Ectodermal cell (in vitro differentiated cells): ENCODE data around the gene KPNA4.
"Not testable (repeated sequence)": the region's sequence is repeated elsewhere in the genome, so short reads cannot be mapped to it uniquely, and the experiment has no call there.

Experiments
- H3K27ac ChIP-seq: 2 replicates; pipeline ENCODE4 v1.7.0; 2013; ENCODE audit warnings: mild to moderate bottlenecking, low read depth, low read length; ENCODE audit not compliant: insufficient read depth, poor library complexity, severe bottlenecking
- H3K27me3 ChIP-seq: 2 replicates; pipeline ENCODE4 v1.7.0; 2013; ENCODE audit warnings: mild to moderate bottlenecking, low read length; ENCODE audit not compliant: insufficient read depth, control insufficient read depth, poor library complexity, severe bottlenecking
- H3K36me3 ChIP-seq: one replicate; pipeline ENCODE4 v1.7.0; 2013; ENCODE audit warnings: low read length; ENCODE audit not compliant: control insufficient read depth, insufficient read depth
- H3K4me1 ChIP-seq: one replicate; pipeline ENCODE4 v1.7.0; 2013; ENCODE audit warnings: low read length; ENCODE audit not compliant: control insufficient read depth, insufficient read depth
- H3K4me3 ChIP-seq: 2 replicates; pipeline ENCODE4 v1.7.0; 2013; ENCODE audit warnings: low read depth, low read length, control low read depth; ENCODE audit not compliant: insufficient read depth
- H3K9me3 ChIP-seq: 2 replicates; pipeline ENCODE4 v1.7.0; 2013; ENCODE audit warnings: mild to moderate bottlenecking, low read length, moderate library complexity; ENCODE audit not compliant: control insufficient read depth
- WGBS, 2 experiments: methylation state at CpG; one replicate each; pipeline ENCODE4 v1.1.7; 2013; ENCODE audit warnings: missing lambda C conversion rate in 2 of 2; 5-methylcytosine and 5-hydroxymethylcytosine counted together

KPNA4 gene

GRCh38 chr3:160458151-160458550, 107.2 kb downstream of the KPNA4 start:
- Histone ChIP-seq H3K4me1 (no peaks in the 10 kb centered on the region), H3K27ac (no peak overlapping the region), H3K9me3 (no peaks in the 10 kb centered on the region), H3K27me3 (no peaks in the 10 kb centered on the region), H3K4me3 (no peak overlapping the region), H3K36me3 (no peaks in the 10 kb centered on the region)
- 87 to 90% methylated on average over 4 of the region's 4 CpGs for WGBS, 2 experiments

GRCh38 chr3:160455846-160456245, 109.5 kb downstream of the KPNA4 start:
- Histone ChIP-seq H3K4me1 (no peaks in the 10 kb centered on the region), H3K27ac (no peak overlapping the region), H3K9me3 (no peaks in the 10 kb centered on the region), H3K4me3 (no peak overlapping the region), H3K27me3 (no peaks in the 10 kb centered on the region), H3K36me3 (no peaks in the 10 kb centered on the region)
- 86 to 93% methylated on average over 3 of the region's 3 CpGs for whole genome bisulfite sequencing, 2 experiments

DNA sequence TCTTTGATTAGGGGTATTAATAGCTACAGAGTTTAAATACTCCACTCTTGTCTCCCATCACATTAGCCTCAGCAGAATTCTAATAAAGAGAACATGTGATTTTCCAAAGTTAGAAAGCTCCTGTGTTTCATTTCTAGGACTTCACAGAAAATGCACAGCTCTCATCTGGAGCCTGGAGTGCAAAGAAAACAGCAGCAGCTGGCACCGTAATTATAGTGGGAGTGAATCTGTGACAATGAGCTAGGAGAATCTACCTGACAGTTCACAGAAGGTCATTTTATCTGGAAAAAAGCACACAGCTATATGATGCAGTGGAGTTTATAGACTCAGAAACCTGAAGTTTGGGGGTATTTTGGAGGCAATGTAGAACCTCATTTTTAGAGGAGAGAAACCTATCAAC, 110.4 kb downstream of the KPNA4 start:
- H3K27me3 ChIP-seq: peaks cover 4% of the 10 kb centered on the region
- no peaks in the 10 kb centered on the region for H3K4me1 ChIP-seq
- H3K36me3 ChIP-seq: no peaks in the 10 kb centered on the region
- no peaks in the 10 kb centered on the region for H3K9me3 ChIP-seq
- 89 to 95% methylated on average over 1 of the region's 1 CpG for WGBS, 2 experiments
- H3K27ac ChIP-seq: no peak overlapping the region
- no peak overlapping the region for H3K4me3 ChIP-seq

- not testable (repeated sequence) for H3K27ac ChIP-seq, H3K27me3 ChIP-seq, H3K4me1 ChIP-seq, H3K36me3 ChIP-seq, H3K9me3 ChIP-seq, H3K4me3 ChIP-seq
- WGBS, 2 experiments: 91 to 93% methylated on average over 19 of the region's 19 CpGs
Measured at GRCh38 chr3:160452251-160452650, 113.1 kb downstream of the KPNA4 start.

GRCh38 chr3:160451602-160452001, 113.8 kb downstream of the KPNA4 start:
- Histone ChIP-seq H3K9me3 (no peaks in the 10 kb centered on the region), H3K27me3 (peaks cover 4% of the 10 kb centered on the region), H3K36me3 (no peaks in the 10 kb centered on the region), H3K27ac (no peak overlapping the region), H3K4me3 (no peak overlapping the region), H3K4me1 (no peaks in the 10 kb centered on the region)
- WGBS, 2 experiments: 84 to 92% methylated on average over 4 of the region's 4 CpGs

DNA sequence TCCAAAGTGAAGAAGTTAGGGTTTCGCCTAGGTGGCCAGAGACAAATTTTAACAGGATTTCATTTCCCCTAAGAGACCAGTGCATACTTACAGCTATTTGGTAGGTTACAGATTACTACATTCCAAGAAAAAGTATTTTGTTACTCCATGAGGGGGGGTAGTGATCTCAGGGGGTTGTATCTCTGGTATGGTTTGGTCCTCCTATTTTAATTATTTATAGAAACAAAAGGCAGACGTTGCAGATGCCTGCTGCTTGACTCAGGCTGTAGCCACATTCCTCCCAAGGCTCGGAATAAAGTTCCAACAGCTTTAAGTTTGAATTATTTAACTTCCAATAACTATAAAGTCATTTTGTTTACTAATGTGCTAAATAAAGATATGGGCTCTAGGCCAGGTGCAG, 114.5 kb downstream of the KPNA4 start:
- Histone ChIP-seq H3K9me3 (no peaks in the 10 kb centered on the region), H3K27me3 (peaks cover 4% of the 10 kb centered on the region), H3K27ac (peak overlapping the region; percentile 96), H3K4me1 (no peaks in the 10 kb centered on the region), H3K4me3 (peak overlapping the region; percentile 95), H3K36me3 (peaks cover 1% of the 10 kb centered on the region)
- 64 to 100% methylated on average over 1 to 3 of the region's 3 CpGs for WGBS, 2 experiments

DNA sequence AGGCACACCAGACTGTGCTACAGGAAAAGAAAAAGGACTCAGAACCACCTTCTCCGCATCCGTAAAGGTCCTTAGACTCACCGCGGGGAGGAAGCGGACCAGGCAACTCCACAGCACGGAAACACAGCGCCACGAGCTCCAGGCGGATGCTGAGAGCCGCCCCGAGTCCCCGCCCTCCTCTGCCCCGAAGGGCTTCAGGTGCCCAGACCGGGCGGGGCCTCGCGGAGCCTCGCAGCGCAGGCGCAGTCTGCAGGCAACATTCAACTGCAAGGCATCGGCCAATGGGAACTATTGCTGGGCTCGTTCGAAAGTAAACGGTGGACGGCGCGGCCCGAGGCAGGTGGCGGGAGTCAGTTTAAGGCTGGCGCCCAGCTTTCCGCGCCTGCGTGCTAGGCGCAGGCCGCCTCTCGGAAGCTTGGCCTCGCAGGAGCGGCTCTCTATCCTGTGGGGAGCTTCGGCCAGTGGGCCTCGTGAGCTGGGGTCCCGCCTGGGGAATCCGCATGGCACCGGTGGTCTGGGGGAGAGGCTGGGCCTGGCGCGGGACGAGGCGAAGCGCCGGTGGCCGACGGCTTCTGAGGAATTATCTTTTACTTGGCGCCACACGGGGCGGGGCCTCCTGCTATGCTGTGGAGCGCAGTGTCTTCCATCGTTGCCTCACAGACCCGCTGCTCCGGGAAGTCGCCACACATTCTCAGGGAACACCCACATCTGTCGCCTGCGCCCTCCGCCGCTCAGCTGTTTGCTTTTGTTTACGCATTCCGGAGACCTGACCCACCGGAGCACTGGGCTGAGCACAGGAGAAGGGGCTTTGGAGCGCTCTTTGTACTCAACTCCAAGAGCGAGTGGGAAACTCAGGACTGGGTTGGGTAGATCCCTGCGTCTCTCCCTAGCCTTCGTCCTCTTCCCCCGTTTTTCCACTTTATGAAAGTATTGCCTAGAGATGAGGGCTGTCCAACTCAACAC, 115.5 kb downstream of the KPNA4 start, which contains the start of gene TRIM59:
TSS of gene TRIM59 (minus strand) at position 151 of the 963 bp plus-strand sequence. CDS start 10,603 bp downstream, outside the sequence.
- Histone ChIP-seq H3K4me3 (peak within 1 kb of the TSS; percentile 95), H3K9me3 (no peaks in the 10 kb centered on the region), H3K4me1 (no peaks in the 10 kb centered on the region), H3K27me3 (peaks cover 4% of the 10 kb centered on the region), H3K36me3 (peaks cover 7% of the 10 kb centered on the region), H3K27ac (peak within 1 kb of the TSS; percentile 96)
- WGBS, 2 experiments: 1% methylated on average over 71 of the region's 71 CpGs

DNA sequence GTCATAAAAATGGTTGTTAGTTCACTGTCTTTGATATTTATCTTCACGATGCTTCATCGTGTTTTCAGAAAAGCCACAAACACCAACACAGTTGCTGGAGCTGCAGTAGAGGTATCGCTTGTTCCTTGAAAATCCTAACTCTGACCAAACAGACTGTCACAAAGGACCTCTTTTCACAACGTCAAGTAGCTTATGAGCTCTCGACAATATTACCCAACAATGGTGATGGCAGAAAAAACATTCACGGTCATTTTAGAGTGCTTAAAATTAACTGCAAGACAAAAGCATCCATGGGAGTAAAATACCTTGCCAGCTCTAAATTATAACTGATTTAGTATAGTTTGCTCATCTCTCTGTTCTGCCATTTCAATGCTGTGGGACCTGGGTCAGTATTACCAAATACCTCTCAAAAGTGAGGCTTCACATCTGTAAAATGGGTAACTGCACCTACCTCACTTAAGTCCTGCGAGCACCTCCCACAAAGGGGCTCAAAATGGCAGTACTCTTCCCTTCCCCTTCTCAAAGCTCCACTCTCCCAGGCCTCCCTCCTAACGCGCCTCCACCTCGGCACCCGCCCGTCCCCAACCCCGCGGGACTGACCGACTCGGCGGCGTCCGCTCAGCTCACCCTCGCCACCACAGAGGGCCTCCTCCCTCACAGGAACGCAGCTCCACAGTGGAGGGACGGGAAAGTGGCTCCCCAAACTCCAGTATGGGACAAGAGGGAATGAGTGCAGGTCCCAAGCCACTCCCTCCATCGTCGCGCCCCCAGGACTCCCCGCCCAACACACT, 116.3 kb downstream of the KPNA4 start:
- peak overlapping the region; percentile 95 for H3K4me3 ChIP-seq
- H3K27me3 ChIP-seq: peaks cover 4% of the 10 kb centered on the region
- no peaks in the 10 kb centered on the region for H3K4me1 ChIP-seq
- H3K36me3 ChIP-seq: peaks cover 12% of the 10 kb centered on the region
- no peaks in the 10 kb centered on the region for H3K9me3 ChIP-seq
- H3K27ac ChIP-seq: peak overlapping the region; percentile 96
- WGBS, 2 experiments: 0% methylated on average over 26 of the region's 26 CpGs

GRCh38 chr3:160447544-160447943, 117.8 kb downstream of the KPNA4 start:
- WGBS, 2 experiments: 80 to 82% methylated on average over 2 to 3 of the region's 3 CpGs
- Histone ChIP-seq H3K4me3 (peak overlapping the region; percentile 11), H3K27me3 (peaks cover 4% of the 10 kb centered on the region), H3K27ac (no peak overlapping the region), H3K9me3 (no peaks in the 10 kb centered on the region), H3K4me1 (no peaks in the 10 kb centered on the region), H3K36me3 (peaks cover 12% of the 10 kb centered on the region)

- H3K36me3 ChIP-seq: peaks cover 12% of the 10 kb centered on the region
- H3K4me3 ChIP-seq: peak overlapping the region; percentile 14
- 90 to 96% methylated on average over 10 to 12 of the region's 13 CpGs for WGBS, 2 experiments
- H3K4me1 ChIP-seq: no peaks in the 10 kb centered on the region
- H3K27ac ChIP-seq: no peak overlapping the region
- H3K9me3 ChIP-seq: no peaks in the 10 kb centered on the region
- peaks cover 4% of the 10 kb centered on the region for H3K27me3 ChIP-seq
Measured at GRCh38 chr3:160446522-160447056, 118.8 kb downstream of the KPNA4 start.
